Stromal cell of bone marrow (primary cell): ENCODE data around the gene CUX1.
"Not testable (repeated sequence)": the region's sequence is repeated elsewhere in the genome, so short reads cannot be mapped to it uniquely, and the experiment has no call there.

ENCODE experiments used
- DNase-seq: peaks from one replicate; pipeline ENCODE4 v3.0.0-alpha.2; 2012; ENCODE audit warnings: low read depth

Gene CUX1

DNA sequence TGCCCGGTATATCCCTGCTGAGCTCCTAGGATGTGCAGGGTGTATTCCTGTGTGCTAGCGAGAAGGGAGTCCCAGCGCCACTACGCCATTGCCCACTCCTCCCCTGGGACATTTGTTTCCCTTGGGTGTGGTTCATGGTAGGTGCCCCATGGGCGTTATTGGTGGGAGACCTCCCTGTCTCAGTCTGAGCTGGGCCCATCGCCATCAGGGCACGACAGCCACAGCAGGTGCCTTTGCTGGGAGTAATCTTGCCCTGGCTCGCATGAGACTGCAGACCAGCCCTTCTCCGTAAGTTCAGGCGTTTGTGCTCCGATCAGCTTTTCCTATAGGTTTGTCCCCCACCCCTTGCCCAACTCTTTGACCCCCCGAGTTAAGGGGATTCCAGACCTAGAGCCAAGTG lies 332.0 kb downstream of the CUX1 start:
- no peak for DNase-seq

DNA sequence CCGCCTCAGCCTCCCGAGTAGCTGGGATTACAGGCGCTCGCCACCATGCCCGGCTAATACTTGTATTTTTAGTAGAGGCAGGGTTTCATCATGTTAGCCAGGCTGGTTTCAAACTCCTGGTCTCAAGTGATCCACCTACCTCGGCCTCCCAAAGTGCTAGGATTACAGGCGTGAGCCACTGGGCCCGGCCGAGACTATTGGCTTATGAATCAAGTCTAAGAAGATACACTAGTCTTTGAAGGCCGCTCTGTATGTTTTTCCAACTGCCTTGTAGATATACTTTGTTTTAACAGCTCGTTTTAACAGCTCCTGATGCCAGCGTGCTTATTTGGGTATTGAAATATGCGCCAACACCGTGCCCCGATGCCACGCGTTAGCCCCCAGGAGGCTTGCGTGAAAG lies 332.8 kb downstream of the CUX1 start:
- no peak for DNase-seq

DNA sequence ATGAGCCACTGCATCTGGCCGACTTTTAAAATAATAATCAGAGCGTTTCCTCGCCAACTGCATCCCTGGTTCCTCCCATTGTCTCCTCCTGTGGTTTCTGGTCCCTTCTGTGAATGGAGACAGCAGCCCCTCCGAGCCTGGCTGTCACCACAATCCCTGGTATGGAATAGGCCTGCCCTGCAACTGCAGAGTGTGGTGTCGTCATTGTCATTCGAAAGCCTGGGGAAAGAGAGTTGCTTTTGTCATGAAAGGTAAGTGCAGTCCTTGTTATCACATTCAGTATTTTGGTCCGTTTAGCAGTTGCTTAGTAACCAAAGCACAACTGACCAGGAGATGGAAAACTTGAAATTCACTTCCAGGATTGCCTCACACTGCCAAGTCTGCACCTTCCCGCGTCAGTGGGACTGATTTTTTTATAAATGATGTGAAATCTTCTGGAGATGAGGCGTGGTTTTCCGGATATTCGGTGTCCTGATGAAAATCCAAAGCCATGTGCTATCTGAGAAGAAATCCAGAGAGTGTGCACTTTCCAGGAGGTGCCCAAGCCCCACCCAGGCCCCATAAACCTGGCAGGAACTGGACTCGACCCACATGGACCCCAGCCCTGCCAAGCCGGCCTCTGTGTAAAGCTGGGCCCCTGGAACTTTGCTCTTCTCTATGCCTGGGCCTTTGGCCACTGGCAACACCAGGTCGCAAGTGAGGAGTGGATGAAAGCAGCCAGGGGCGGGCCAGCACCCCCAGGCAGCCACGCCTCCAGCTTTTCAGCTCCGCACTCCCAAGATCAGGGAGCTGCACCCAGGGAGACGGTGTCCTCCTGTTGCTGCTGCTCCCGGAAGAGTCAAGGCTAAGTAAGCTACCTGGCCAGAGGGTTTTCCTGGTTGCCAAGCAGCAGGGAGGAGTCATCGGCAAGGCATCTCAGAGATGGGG lies 335.5 kb downstream of the CUX1 start:
- DNase-seq = peak; percentile 5

DNA sequence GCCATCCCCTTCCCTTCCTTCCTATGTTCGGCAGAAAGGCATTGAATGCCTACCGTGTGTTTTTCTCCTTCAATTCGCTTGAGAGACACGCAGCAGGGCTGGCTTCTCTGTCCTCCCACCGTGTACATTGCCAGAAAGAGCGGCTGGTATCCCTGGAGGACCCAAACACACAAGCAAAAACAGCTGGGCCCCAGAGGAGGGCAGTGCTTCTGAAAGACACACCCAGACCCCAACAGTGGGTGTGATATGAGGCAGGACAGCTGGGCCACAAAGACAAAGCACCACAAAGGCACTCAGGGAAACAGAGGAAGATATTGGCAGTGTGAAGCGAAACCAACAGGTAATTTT lies 336.1 kb downstream of the CUX1 start:
- no peak for DNase-seq

DNA sequence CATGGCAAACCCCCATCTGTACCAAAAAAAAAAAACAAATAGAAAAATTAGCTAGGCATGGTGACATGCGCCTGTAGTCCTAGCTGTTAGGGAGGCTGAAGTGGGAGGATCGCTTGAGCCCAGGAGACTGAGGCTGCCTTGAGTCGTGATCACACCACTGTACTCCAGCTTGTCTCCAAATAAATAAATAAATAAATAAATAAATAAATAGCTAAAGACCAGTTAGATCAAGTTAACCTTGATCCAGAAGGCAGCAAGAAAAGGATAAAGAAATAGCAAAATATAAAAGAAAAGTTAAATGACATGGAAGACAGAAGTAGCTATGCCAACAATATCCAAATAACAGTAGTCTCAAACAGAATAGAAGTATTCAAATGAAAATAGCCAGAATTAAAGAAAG lies 337.0 kb downstream of the CUX1 start:
- DNase-seq = no peak

DNA sequence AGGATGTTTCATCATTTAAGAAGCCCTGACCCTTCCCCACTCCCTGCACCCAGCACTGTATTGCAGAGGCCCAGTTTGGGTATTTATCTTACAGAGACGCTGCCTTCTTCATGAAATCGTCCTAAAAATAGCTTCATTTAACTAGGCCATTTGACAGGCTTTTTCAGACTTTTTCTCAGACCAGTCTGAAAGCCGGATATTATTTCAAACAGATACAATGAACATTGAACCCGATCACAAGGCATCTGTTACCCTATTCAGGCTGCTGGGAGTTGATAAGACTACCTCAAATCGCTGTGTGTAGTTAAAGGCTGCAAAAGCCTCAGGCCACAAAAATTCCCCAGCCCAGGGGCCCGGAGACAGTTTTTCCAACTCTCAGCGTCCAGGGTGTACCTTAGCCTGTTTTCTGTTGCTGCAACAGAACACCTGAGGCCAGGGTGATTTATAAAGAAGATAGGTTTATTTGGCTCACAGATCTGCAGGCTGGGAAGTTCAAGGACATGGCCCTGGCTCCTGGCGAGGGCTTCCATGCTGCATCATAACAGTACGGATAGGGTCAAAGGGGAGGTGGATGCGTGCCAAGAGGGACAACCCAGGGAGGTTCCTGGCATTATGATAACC lies 338.5 kb downstream of the CUX1 start:
- DNase-seq = no peak

DNA sequence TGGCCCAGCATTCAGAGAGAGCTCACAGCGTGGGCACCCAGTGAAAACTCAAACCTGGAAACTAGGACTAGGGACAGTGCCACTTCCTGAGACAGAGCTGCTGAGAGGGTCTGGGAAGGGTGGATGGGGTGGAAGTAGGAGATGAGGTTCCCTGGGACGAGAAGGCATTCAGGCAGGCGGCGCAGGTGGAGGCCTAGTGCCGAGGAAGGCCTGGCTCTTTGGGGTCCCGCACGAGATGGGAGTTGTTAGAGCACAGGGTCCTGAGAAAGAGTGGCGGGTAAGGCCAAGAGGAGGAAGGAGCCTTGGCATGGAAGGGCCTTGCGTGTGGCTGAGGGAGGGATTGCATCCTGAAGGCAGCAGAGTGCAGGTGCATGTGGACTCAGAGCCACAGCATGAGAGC lies 339.4 kb downstream of the CUX1 start:
- DNase-seq = no peak

DNA sequence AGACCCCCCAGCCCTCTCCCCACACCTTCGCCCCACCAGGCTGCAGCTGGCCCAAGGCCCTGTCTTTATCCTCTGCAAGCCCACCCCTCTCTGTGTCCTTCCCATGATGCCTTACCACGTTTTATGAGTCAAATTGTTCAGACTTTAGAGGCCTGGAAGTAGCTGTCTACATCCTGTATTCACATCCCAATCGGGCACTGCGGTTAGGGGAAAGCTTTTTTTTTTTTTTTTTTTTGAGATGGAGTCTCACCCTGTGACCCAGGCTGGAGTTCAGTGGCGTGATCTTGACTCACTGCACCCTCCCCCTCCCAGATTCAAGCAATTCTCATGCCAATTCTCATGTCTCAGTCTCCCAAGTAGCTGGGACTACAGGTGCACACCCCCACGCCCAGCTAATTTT lies 347.7 kb downstream of the CUX1 start:
- peak; percentile 12 for DNase-seq

DNA sequence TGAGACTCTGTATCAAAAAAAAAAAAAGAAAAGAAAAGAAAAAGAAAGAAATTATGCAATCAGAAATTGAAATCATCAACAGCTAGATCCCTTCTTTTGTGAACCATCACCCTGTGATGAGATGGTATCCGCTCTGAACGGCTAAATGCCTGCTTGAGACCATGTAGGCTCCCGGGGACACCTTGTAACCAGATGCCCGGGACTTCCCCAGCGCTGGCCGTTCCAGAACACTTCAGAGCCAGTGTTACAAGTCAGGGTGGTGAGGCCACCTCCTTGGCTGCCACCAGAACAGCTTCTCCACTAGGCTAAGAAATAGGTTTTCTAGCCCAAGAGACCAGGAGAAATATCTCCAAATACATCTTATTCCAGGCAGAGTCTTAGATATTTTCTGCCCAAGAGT lies 349.8 kb downstream of the CUX1 start:
- DNase-seq = no peak

DNA sequence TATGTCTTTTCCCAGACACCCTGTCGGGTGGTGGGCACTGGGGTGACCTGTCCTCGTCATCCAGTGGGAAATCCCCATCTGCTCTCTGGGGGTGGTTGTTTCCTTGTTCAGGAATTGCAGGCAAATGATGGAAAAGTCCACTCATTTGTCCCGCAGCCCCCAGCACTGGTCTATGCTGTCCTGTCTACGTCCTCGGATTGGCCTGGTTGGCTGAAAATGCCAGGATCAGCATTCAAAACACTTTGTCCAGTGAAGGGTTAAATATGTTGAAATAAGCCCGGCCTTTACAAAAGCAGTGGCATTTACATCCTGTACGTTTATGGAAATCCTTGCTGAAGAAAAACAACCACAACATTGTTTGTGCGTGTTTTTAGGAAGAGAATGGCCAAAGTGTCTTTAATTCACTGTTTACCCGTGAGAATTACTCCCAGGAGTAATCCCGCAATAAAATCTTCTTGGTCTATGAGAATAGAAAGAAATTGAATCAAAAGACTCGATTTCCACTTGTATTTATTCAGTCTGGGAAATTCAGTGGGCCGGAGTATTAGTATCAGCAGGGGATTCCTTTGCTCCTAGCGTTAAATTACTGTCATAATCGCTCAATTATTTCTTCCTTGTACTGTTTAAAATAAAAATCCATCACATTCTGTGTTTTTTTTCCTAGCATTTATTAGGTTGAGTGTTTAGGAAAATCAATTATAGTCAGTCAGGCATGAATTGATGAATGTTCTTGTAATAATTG lies 352.4 kb downstream of the CUX1 start:
- DNase-seq = no peak

DNA sequence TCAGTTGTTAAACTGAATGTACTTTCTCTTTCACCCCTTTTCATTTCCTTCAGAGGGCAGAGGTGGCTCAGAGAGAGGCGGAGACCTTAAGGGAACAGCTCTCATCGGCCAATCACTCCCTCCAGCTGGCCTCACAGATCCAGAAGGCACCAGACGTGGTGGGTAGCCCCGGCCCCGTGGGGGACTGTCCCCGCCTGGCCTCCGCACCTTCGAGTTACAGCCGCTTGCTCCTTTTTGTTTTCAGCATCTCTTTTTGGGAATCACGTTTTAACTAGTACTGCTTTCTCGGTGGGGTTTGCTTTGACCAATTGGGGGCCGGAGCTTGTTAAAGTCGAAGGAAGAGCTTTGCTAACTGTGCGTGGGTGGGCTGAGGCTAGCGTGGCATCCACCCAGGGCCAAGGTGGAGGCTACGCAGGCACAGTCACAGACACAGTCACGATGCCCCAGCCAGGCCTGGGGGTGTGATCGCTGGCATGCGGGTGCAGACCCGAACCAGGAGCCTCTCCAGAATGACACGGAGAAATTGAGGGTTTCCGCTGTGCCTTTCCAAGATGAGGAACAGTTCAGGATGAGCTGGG lies 353.1 kb downstream of the CUX1 start:
- no peak for DNase-seq

DNA sequence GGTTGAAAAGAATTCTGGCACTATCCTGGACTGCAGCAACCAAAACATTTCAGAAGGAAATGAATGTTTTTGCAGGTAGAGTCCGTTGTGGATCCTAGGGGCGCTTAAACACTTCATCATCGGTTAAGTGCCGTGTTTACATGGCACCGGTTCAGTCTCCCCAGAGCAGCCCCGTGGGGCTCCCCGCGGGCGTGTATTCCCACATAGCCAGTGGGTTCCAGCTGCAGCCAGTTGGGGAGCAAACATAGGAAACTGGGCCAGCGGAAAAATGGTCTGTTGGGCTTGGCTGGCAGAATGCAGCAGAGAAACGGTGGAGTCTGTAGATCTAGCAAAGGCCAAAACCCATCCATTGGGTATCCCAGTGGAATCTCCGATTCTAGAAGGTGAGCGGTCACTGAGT lies 356.2 kb downstream of the CUX1 start:
- no peak for DNase-seq

DNA sequence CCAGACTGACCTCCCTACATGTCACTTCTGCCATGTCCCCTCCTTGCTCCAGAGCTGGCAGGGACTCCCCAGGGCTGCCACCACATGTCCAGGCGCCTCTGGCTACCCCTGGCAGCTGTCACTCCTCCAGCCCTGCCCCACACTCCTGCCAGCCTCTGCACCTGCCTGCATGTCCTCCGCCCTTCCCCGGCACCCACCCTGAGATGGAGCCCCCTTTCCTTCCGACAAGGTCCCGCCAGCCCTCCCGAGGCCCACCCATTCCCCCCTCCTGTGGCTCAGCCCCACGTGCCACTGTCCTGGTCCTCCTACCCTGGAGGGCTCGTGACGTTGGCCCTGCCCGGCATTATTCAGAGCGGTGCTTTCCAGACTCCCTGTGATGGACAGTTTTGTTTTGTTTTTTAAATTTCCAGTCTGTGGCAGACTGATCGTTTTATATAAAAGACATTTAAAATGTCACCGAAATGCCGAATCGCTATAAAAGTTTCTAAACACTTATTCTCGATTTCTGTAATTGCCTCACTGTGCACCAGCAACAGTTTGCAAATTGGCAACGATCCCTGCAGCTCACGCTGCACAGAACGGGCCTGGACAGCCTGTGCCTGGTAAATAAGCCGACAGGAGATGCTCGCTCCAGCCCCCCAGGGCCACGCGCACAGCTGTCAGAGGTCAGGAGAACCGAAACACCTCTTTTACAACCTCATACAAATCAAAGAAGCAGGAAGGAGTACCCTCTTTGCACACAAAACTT lies 358.2 kb downstream of the CUX1 start:
- no peak for DNase-seq

DNA sequence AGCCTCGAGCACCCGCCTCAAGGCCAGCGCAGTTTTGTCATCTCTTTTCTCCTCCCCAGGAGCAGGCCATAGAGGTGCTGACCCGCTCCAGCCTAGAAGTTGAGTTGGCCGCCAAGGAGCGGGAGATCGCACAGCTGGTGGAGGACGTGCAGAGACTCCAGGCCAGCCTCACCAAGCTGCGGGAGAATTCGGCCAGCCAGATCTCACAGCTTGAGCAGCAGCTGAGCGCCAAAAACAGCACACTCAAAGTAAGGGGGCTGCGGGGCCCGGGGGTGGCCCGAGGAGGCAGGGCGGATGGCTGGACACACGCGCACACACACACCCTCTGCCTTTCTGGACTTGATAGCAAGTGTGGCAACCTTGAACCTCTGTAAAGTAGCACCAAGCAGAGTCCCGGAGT lies 361.0 kb downstream of the CUX1 start:
- no peak for DNase-seq

DNA sequence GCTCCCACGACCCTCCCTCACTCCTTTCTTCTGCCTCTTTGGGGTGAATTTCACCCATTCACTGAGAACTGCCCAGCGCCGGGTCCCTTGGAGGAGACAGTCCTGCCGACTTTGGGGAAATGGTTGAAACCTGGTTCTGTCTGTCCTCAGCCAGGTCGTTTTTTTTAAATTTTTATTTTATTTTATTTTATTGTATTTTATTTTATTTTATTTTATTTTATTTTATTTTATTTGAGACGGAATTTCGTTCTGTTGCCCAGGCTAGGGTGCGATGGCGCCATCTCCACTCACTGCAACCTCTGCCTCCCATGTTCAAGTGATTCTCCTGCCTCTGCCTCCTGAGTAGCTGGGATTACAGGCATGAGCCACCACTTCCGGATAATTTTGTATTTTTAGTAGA lies 363.3 kb downstream of the CUX1 start:
- no peak for DNase-seq

DNA sequence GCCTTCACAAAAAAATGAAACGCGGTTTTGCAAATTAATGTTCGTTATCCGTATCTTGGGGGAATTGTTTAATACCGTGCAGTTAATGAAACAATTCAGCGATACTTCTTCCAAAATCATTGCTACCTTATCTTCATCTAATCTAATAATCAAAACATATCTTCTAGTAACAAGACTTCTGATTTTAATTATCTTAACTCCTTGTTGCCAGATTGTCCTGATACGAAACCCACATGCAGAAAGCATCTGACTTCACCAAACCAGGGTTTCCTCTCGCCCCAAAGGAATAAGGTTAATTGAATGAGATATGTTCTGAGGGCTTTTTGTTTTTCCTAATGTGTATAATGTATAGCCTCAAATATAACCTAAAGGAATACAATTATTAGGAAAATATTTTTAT lies 364.1 kb downstream of the CUX1 start:
- DNase-seq = no peak

DNA sequence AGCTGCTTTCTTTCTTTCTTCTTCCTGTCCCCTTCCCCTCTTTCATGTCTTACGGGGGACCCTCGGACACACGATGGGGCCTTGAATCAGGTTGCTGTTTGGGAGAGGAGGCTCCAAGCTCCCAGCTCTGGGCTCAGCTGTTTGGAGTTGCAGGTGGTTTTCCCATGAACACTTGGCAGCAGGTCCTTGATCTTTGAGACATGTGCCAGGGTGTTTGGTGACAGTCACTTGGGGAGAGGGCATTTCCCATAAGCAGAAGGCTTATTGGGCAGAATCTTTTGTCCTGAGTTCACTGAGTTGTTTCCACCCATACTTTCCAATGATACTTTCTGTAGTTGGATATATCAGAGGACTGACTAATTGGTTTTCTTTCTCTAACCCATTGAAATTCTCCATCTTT lies 364.6 kb downstream of the CUX1 start:
- no peak for DNase-seq

DNA sequence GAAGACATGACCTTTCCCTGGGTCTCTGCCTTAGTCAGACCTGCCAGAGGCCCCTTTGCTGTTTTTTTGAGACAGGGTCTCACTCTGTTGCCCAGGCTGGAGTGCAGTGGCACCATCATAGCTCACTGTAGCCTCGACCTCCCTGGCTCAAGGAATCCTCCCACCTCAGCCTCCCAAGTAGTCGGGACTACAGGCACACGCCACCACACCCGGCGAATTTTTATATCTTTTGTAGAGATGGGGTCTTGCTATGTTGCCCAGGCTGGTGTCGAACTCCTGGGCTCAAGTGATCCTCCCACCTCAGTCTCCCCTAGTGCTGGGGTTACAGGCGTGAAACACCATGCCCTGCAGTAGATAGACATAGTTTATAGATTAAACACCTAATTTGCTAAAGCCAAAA lies 366.4 kb downstream of the CUX1 start:
- DNase-seq = not testable (repeated sequence)

DNA sequence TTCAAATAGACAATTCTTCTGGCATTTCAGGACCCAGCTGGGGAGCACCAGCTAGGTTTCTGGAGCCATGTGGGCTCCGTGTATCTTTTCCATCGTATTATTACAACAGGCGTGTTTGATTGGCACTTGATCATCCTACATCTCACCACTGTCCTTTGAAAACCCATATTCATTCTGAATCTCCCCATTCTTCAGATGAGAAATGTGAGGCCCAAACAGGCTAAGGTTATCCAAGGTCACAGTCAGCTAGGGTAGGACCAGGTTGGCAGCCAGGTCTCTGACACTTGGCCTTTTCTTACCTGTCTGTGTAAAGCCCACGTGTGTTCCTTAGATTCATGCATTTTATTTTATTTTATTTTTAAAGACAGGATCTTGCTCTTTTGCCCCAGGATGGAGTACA lies 366.9 kb downstream of the CUX1 start:
- no peak for DNase-seq

DNA sequence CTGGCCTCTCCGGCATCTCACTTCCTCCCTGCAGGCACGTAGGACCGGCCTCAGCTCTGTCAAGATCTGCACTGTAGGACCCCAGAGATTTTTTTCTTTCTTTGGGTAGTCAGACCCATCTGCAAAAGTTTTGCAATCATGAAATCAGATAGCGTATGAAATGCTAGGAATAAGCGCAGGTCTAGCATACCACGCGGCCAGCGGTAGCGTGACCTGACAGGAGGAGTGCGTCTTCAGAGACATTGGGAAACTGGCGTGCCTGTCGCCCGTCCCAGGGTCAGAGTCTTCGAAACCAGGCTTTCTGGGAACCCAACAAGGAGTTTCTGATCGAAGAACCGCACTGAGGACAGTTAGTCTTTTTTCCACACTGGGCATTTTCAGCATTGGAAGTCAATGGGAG lies 368.4 kb downstream of the CUX1 start:
- DNase-seq = no peak

DNA sequence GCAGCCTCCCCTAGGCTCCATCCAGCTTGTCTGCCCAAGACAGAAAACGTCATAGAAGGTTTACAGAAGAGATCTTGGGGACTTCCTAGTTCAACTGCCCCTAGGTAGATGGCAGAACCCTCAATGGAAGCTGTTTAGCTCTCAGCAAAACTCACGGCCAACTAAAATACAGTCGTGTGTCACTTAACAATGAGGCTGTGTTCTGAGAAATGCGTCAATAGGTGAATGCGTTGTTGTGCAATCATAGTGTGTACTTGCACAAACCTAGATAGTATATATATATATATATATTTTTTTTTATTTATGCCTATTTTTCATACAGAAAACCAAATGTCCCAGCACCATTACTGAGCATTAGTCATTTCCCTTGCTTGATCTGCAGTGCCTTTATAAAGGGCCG lies 368.9 kb downstream of the CUX1 start:
- no peak for DNase-seq

DNA sequence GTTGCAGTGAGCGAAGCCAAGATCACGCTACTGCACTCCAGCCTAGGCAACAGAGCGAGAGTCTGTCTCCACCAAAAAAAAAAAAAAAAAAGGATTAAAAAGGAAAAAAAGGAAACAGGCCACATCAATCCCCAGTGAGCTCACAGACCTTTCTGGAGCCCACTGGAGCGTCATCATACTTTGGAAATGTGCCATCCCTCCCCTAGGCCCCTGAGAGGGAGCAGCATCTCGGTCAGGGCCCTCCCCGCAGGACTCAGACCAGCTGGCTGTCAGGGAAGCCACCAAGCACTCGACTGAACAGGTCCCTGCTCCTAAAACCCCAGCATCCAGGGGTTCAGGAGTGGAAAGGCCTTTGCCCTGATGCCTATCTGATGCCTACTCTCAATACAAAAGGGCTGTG lies 371.3 kb downstream of the CUX1 start:
- no peak for DNase-seq
